Measurements from ENCODE around the gene NLRP7. TPM values are rescaled to one million over a fixed set of nuclear protein-coding genes. Genes with fewer than 3 reads are reported as not detected.

The NLRP7 gene
- total and polyA plus RNA-seq, 2 of the 4 experiments (the other 2 are of a cell fraction): not detected

DNA sequence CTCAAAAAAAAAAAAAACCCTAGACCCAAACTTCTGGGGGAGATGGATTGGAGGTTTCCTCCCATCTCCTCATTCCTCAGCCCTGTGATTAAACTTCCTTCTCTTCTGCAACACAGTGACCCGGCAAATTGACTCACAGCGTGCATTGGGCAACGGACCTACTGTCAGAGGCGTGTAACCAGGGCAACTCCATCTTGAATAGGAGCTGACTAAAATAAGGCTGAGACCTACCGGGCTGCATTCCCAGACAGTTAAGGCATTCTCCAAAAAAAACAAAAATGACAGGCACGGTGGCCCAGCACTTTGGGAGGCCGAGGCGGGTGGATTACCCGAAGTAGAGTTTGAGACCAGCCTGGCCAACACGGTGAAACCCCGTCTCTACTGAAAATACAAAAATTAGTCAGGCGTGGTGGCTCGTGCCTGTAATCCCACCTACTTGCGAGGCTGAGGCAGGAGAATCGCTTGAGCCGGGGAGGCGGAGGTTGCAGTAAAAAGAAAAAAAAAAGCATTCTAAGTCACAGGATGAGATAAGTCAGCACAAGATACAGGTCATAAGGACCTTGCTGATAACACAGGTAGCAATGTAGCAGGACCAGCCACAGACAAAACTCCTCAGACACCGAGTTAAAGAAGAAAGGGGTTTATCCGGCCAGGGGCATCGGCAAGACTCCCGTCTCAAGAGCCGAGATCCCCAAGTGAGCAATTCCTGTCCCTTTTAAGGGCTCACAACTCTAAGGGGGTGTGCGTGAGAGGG, 5.4 kb upstream of the NLRP7 start:
- DNase-seq: no peak
- no peak overlapping the region for H3K27ac ChIP-seq (ENCODE audit: insufficient read depth, low read length)

More for the DNA sequence above, 5.4 kb upstream of the NLRP7 start:
- Histone ChIP-seq H3K18ac (ENCODE audit: low read depth, low read length) (no peak overlapping the region), H3K23ac (ENCODE audit: low read depth, low read length) (no peak overlapping the region), H3K9me1 (ENCODE audit: insufficient read depth, low read length) (no peaks in the 10 kb centered on the region), H3K4me2 (ENCODE audit: low read depth, low read length) (no peak overlapping the region), H2BK120ac (ENCODE audit: low read depth, low read length) (no peak overlapping the region), H4K5ac (ENCODE audit: low read depth, low read length) (no peak overlapping the region), H4K8ac (ENCODE audit: low read depth in 2 of 2, low read length in 2 of 2) (no peak overlapping the region), H3K79me1 (ENCODE audit: low read depth in 1 of 2, low read length in 2 of 2) (no peaks in the 10 kb centered on the region), H3K56ac (ENCODE audit: extremely low read depth, insufficient read depth, low read length) (no peak overlapping the region), H2BK5ac (ENCODE audit: low read depth, low read length, poor library complexity, severe bottlenecking) (no peak overlapping the region), H3K14ac (replicated peaks; ENCODE audit: low read depth, low read length) (no peak overlapping the region), H2AFZ (replicated peaks; ENCODE audit: low read length, poor library complexity) (no peak overlapping the region), H3K9me3 (ENCODE audit: control insufficient read depth, insufficient read depth, low read length) (peaks cover 20% of the 10 kb centered on the region), H3K27me3 (ENCODE audit: control insufficient read depth, insufficient read depth, low read length) (no peaks in the 10 kb centered on the region), H3K9ac (ENCODE audit: low read depth, low read length) (no peak overlapping the region), H2AK5ac (ENCODE audit: low read depth, low read length) (no peak overlapping the region), H4K91ac (ENCODE audit: insufficient read depth, low read depth, low read length) (no peak overlapping the region), H3K4me1 (ENCODE audit: control insufficient read depth, insufficient read depth, low read length) (no peaks in the 10 kb centered on the region), H3K36me3 (ENCODE audit: control insufficient read depth, insufficient read depth, low read length) (no peaks in the 10 kb centered on the region), H3K4ac (ENCODE audit: low read depth, low read length) (no peak overlapping the region), H2AK9ac (replicated peaks; ENCODE audit: low read depth, low read length, poor library complexity) (no peak overlapping the region), H2BK20ac (ENCODE audit: low read depth, low read length) (no peak overlapping the region), H2BK15ac (ENCODE audit: low read depth, low read length) (no peak overlapping the region), H4K20me1 (ENCODE audit: insufficient read depth, low read length) (no peaks in the 10 kb centered on the region), H3K4me3 (ENCODE audit: insufficient read depth, low read depth, low read length) (no peak overlapping the region)
- 72% methylated on average over 4 of the region's 23 CpGs; no CpG with 5 or more reads in 1 of the 2 experiments for WGBS, 2 experiments (ENCODE audit: extremely low coverage in 2 of 2, insufficient read length in 1 of 2)
- intact Hi-C loops (cut with micrococcal nuclease) (no loop called here), dilution Hi-C loops (cut with HindIII; ENCODE audit: low sequenced_read_pairs, unreplicated experiment) (no loop called here), in situ Hi-C loops (cut with MboI; ENCODE audit: low sequenced_read_pairs) (no loop called here)
- BruUV-seq (replicated peaks): no TSS peak
- ChIA-PET CTCF (no interaction called here), POLR2A (ENCODE audit: unreplicated experiment) (no interaction called here)
- no peak for TF ChIP-seq RAD21 (IDR thresholded peaks at IDR 0.05; ENCODE audit: low read length)
- no peak for TF ChIP-seq CEBPB (IDR thresholded peaks at IDR 0.05; ENCODE audit: low read depth, low read length)
- TF ChIP-seq, protein P1, sequence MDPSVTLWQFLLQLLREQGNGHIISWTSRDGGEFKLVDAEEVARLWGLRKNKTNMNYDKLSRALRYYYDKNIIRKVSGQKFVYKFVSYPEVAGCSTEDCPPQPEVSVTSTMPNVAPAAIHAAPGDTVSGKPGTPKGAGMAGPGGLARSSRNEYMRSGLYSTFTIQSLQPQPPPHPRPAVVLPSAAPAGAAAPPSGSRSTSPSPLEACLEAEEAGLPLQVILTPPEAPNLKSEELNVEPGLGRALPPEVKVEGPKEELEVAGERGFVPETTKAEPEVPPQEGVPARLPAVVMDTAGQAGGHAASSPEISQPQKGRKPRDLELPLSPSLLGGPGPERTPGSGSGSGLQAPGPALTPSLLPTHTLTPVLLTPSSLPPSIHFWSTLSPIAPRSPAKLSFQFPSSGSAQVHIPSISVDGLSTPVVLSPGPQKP (IDR thresholded peaks at IDR 0.05; ENCODE audit: borderline replicate concordance, low read depth, low read length): no peak
- TF ChIP-seq, protein P2, sequence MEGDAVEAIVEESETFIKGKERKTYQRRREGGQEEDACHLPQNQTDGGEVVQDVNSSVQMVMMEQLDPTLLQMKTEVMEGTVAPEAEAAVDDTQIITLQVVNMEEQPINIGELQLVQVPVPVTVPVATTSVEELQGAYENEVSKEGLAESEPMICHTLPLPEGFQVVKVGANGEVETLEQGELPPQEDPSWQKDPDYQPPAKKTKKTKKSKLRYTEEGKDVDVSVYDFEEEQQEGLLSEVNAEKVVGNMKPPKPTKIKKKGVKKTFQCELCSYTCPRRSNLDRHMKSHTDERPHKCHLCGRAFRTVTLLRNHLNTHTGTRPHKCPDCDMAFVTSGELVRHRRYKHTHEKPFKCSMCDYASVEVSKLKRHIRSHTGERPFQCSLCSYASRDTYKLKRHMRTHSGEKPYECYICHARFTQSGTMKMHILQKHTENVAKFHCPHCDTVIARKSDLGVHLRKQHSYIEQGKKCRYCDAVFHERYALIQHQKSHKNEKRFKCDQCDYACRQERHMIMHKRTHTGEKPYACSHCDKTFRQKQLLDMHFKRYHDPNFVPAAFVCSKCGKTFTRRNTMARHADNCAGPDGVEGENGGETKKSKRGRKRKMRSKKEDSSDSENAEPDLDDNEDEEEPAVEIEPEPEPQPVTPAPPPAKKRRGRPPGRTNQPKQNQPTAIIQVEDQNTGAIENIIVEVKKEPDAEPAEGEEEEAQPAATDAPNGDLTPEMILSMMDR (conservative IDR thresholded peaks at IDR 0.05; ENCODE audit: low read depth, low read length): no peak
- TF ChIP-seq CHD1 (IDR thresholded peaks at IDR 0.05; ENCODE audit: low read depth, low read length): no peak
- no peak for TF ChIP-seq BHLHE40 (IDR thresholded peaks at IDR 0.05; ENCODE audit: low read depth, low read length)
- no peak for TF ChIP-seq RCOR1 (IDR thresholded peaks at IDR 0.05; ENCODE audit: insufficient replicate concordance, low read length)
- no peak for TF ChIP-seq SMC3 (IDR thresholded peaks at IDR 0.05; ENCODE audit: low read depth, low read length)
- no peak for TF ChIP-seq POLR2A (IDR thresholded peaks at IDR 0.05; ENCODE audit: low read depth, low read length)
- TF ChIP-seq MAZ (IDR thresholded peaks at IDR 0.05; ENCODE audit: borderline replicate concordance, low read depth, low read length): no peak
- no peak for TF ChIP-seq RFX5 (IDR thresholded peaks at IDR 0.05; ENCODE audit: low read depth, low read length)
- TF ChIP-seq NFE2L2 (IDR thresholded peaks at IDR 0.05; ENCODE audit: low read depth, low read length): no peak
- TF ChIP-seq, protein P3, sequence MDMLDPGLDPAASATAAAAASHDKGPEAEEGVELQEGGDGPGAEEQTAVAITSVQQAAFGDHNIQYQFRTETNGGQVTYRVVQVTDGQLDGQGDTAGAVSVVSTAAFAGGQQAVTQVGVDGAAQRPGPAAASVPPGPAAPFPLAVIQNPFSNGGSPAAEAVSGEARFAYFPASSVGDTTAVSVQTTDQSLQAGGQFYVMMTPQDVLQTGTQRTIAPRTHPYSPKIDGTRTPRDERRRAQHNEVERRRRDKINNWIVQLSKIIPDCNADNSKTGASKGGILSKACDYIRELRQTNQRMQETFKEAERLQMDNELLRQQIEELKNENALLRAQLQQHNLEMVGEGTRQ (IDR thresholded peaks at IDR 0.05; ENCODE audit: low read depth, low read length): no peak
- no peak for ATAC-seq (ENCODE audit: low read depth)

Data from IMR-90 (cell line).